Caco-2 (cell line): ENCODE data around the gene LENG8. TPM values are rescaled to one million over a fixed set of nuclear protein-coding genes. Genes with fewer than 3 reads are reported as not detected.

Experiments
- BruUV-seq: library from RNA; stranded (reverse); fragments of 400-500 nt; replicated peaks from 2 replicates; lab custom pipeline; 2021; lab: Mats Ljungman, UMichigan
- CTCF ChIA-PET: fragments of 300-600 bp; sonication (Branson Sonifier 250); formaldehyde crosslinking; loops from one replicate; lab custom pipeline; 2022; ENCODE audit warnings: antibody characterized with exemption; lab: Charles Lee
- POLR2A ChIA-PET: fragments of 300-600 bp; sonication (Branson Sonifier 250); formaldehyde crosslinking; loops from one replicate; lab custom pipeline; 2022; ENCODE audit warnings: antibody characterized with exemption; lab: Charles Lee
- DNase-seq, 2 experiments: peaks; one replicate each; pipeline versions ENCODE4 v3.0.0 to v3.0.0-alpha.2; 2020 to 2022
- H3K27me3 ChIP-seq: replicated peaks from 2 replicates; pipeline ENCODE4 v1.6.0; 2011; ENCODE audit warnings: low read length; ENCODE audit not compliant: control insufficient read depth, insufficient read depth
- H3K36me3 ChIP-seq: 2 replicates; pipeline ENCODE4 v1.5.1; 2011; ENCODE audit warnings: low read length; ENCODE audit not compliant: control insufficient read depth, insufficient read depth
- H3K4me1 ChIP-seq: fragments of 250-450 bp; sonication (Bioruptor Pico); 2 replicates; pipeline ENCODE4 v1.5.1; 2020; ENCODE audit warnings: mild to moderate bottlenecking
- H3K4me3 ChIP-seq: 2 replicates; pipeline ENCODE4 v1.5.1; 2011; ENCODE audit warnings: low read depth, mild to moderate bottlenecking, control low read depth, low read length
- H3K9me3 ChIP-seq: fragments of 250-450 bp; sonication (Bioruptor Pico); 2 replicates; pipeline ENCODE4 v1.5.1; 2020; ENCODE audit warnings: mild to moderate bottlenecking, moderate library complexity
- H3K27ac Mint-ChIP-seq: one replicate; pipeline ENCODE4 v1.8.0; 2022; ENCODE audit warnings: mixed read lengths; ENCODE audit not compliant: unreplicated experiment
- H3K27me3 Mint-ChIP-seq: one replicate; pipeline ENCODE4 v1.8.0; 2022; ENCODE audit warnings: mixed read lengths; ENCODE audit not compliant: insufficient read depth, unreplicated experiment
- H3K36me3 Mint-ChIP-seq: one replicate; pipeline ENCODE4 v1.8.0; 2022; ENCODE audit warnings: mild to moderate bottlenecking, mixed read lengths; ENCODE audit not compliant: insufficient read depth, unreplicated experiment
- H3K4me1 Mint-ChIP-seq: one replicate; pipeline ENCODE4 v1.8.0; 2022; ENCODE audit warnings: low read depth, mixed read lengths; ENCODE audit not compliant: unreplicated experiment
- H3K4me3 Mint-ChIP-seq: one replicate; pipeline ENCODE4 v1.8.0; 2022; ENCODE audit warnings: mild to moderate bottlenecking, moderate library complexity, mixed read lengths; ENCODE audit not compliant: unreplicated experiment
- H3K9me3 Mint-ChIP-seq: one replicate; pipeline ENCODE4 v1.8.0; 2022; ENCODE audit warnings: mixed read lengths; ENCODE audit not compliant: unreplicated experiment
- intact Hi-C: fragments of 100-400 bp; cut with micrococcal nuclease; formaldehyde crosslinking; loops from one replicate; pipeline ENCODE4 v1.10.0; 2022; ENCODE audit not compliant: unreplicated experiment
- total RNA-seq: library from RNA; stranded (reverse); gene quantifications from 2 replicates; pipeline ENCODE4 v1.2.3, GENCODE V29; 2022
- TF ChIP-seq, protein P1 (sequence below), 2 experiments: fragments of 200-600 bp in 1 of 2; IDR thresholded peaks; 1 replicate in 1 of 2; 2 replicates in 1 of 2; pipeline versions ENCODE4 v1.5.1 to v1.8.0; 2011 to 2022; ENCODE audit warnings: antibody characterized with exemption in 1 of 2, control low read depth in 1 of 2, inconsistent platforms in 1 of 2, low read depth in 1 of 2, low read length in 1 of 2, mild to moderate bottlenecking in 1 of 2, moderate library complexity in 1 of 2; ENCODE audit not compliant: insufficient read depth in 1 of 2, severe bottlenecking in 1 of 2, unreplicated experiment in 1 of 2

Gene LENG8
- total RNA-seq, 1 experiment from 2014 or later = 143 TPM

DNA sequence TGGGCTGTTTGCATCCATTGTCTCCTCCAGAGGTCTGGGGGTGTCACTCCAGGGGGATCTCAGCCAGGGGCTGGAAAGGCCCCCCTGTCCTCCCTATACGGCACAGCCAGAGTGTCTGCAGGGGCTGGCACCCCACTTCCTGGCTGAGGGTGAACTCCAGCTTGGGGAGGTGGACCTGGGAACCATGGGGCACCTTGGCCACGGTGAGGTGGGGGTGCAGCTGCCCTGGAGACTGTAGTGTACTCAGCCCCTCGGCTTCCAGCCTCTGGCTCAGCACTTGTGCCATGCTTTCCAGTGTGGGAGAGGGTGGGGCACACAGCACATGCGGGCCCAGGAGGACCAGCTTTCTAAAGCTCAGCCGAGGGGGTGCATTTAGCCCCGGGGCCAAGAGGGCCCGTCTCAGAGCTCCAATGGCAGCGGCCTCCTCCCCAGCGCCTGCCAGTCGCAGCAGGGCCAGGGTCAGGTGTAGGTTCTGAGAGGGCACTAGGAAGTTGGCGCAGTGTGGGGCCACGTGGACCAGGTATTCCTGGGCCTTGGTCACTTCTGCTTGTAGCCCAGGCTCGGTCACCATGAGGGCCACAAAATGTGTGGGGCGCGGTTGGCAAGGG lies 13.2 kb downstream of the LENG8 start:
- Histone ChIP-seq H3K4me1 (peaks cover 15% of the 10 kb centered on the region), H3K4me3 (peak overlapping the region; percentile 69), H3K27me3 (no peaks in the 10 kb centered on the region), H3K9me3 (no peaks in the 10 kb centered on the region), H3K36me3 (peaks cover 7% of the 10 kb centered on the region; the same call in 1 of the 2 replicates)
- no peaks in the 10 kb centered on the region for H3K9me3 Mint-ChIP-seq
- no TSS peak for BruUV-seq
- peak overlapping the region; percentile 92 for H3K4me3 Mint-ChIP-seq
- H3K36me3 Mint-ChIP-seq = peaks cover 87% of the 10 kb centered on the region
- intact Hi-C loops = loop anchor here (5.0 kb wide), 2 partner anchors 270 to 1680 kb away; partner anchors contain the start of genes TSEN34 and ZNF444
- TF ChIP-seq, protein P1, sequence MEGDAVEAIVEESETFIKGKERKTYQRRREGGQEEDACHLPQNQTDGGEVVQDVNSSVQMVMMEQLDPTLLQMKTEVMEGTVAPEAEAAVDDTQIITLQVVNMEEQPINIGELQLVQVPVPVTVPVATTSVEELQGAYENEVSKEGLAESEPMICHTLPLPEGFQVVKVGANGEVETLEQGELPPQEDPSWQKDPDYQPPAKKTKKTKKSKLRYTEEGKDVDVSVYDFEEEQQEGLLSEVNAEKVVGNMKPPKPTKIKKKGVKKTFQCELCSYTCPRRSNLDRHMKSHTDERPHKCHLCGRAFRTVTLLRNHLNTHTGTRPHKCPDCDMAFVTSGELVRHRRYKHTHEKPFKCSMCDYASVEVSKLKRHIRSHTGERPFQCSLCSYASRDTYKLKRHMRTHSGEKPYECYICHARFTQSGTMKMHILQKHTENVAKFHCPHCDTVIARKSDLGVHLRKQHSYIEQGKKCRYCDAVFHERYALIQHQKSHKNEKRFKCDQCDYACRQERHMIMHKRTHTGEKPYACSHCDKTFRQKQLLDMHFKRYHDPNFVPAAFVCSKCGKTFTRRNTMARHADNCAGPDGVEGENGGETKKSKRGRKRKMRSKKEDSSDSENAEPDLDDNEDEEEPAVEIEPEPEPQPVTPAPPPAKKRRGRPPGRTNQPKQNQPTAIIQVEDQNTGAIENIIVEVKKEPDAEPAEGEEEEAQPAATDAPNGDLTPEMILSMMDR (IDR thresholded peaks at IDR 0.05; ENCODE audit: insufficient read depth in 1 of 2, low read depth in 1 of 2, low read length in 1 of 2, severe bottlenecking in 1 of 2, unreplicated experiment in 1 of 2) = no peak
- no peak for DNase-seq
- CTCF ChIA-PET = interaction anchor here (0.6 to 1.9 kb wide), 2 partner anchors 14 to 15 kb away, joined by 3 to 12 read pairs; partner anchors contain the start of gene LENG8
- peak overlapping the region; percentile 67 for H3K27ac Mint-ChIP-seq
- peaks cover 25% of the 10 kb centered on the region for H3K4me1 Mint-ChIP-seq
- H3K27me3 Mint-ChIP-seq = no peaks in the 10 kb centered on the region
- POLR2A ChIA-PET = interaction anchor here (0.6 to 3.1 kb wide), 4 partner anchors 9 to 273 kb away, joined by 3 to 48 read pairs (median 4); partner anchors contain the start of genes LENG8 and MBOAT7

DNA sequence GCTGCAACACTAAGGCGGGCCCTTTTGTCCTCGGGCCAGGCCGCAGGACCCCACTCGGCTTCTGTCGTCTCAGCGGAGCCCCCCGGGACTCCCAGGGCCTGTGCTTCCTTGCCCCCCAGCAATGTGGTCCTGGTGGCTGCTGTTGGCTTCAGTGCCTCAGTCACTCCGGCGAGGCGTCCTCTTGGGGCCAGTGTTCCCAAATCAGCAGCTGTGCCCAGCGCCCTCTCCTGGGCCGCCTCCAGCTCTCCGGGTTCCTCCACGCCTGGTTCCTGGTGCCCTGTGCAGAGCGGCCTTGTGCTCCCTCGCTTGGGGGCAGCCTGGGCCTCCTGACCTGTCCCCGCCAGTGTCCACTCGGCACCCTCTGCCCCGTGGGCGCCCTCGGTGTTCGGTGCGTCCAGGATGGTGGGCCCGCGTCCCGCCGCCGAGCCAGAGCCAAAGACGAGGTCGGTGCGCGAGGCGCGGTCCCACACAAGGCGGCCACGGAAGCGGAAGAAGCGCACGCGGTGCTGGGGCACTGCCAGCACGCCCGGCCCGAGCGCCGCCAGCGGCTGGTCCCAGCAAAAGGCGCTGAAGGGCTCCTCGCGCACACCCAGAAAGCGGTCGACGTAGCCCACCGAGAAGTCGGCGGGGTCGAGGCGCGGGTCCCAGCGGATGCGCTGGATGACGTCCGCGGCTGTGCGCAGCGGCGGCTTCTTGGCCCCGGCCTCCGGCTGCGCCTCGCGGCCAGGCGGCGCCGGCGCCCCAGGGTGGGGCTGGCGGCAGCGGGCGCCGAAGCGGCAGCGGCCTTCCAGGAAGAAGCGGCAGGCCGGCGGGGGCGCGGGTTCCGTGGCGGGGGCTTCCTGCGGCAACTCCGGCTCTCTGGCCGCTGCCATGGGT lies 13.9 kb downstream of the LENG8 start:
- peaks cover 80% of the 10 kb centered on the region for H3K36me3 Mint-ChIP-seq
- peaks cover 15% of the 10 kb centered on the region for H3K4me1 ChIP-seq
- intact Hi-C loops = loop anchor here (5.0 kb wide), 2 partner anchors 271 to 1679 kb away; partner anchors contain the start of genes TSEN34 and ZNF444
- TF ChIP-seq, protein P1 (IDR thresholded peaks at IDR 0.05; ENCODE audit: insufficient read depth in 1 of 2, low read depth in 1 of 2, low read length in 1 of 2, severe bottlenecking in 1 of 2, unreplicated experiment in 1 of 2) = peak in 1 of 2 experiments; percentile 55
- H3K27ac Mint-ChIP-seq = peak overlapping the region; percentile 99
- H3K4me1 Mint-ChIP-seq = peaks cover 25% of the 10 kb centered on the region
- H3K4me3 ChIP-seq = peak overlapping the region; percentile 69
- no peaks in the 10 kb centered on the region for H3K27me3 Mint-ChIP-seq
- H3K9me3 ChIP-seq = no peaks in the 10 kb centered on the region
- no peaks in the 10 kb centered on the region for H3K27me3 ChIP-seq
- ChIA-PET POLR2A (interaction anchor here (0.6 to 3.1 kb wide), 7 partner anchors 9 to 600 kb away, joined by 3 to 48 read pairs (median 4); partner anchors contain the start of genes CNOT3, LENG8, MBOAT7 and TSEN34), CTCF (interaction anchor here (0.6 to 1.9 kb wide), 6 partner anchors 14 to 684 kb away, joined by 3 to 12 read pairs (median 3); partner anchors contain the start of genes LENG8 and MBOAT7)
- no peaks in the 10 kb centered on the region for H3K9me3 Mint-ChIP-seq
- DNase-seq = peak; percentile 71 to 81
- peaks cover 4% of the 10 kb centered on the region; the same call in 1 of the 2 replicates for H3K36me3 ChIP-seq
- BruUV-seq = TSS peak; percentile 51
- H3K4me3 Mint-ChIP-seq = peak overlapping the region; percentile 92
